Stimulated activated naive CD8-positive, alpha-beta T cell treated with anti-CD3 and anti-CD28 coated beads, Interleukin-15, Interleukin-2, amounts not matched to agents 100 U/mL and 50 U/mL, for 24 hours (primary cell): ENCODE results near the gene METTL8.
A peak's percentile ranks its signal among the peaks of the same experiment; 100 is the strongest.
"Not testable (repeated sequence)": the region's sequence is repeated elsewhere in the genome, so short reads cannot be mapped to it uniquely, and the experiment has no call there.

Experiments
- ATAC-seq: fragments of 150-1000 bp; cut with Tn5 transposase; one replicate; pipeline ENCODE4 v1.10.0; 2021
- DNase-seq: peaks from one replicate; pipeline ENCODE4 v3.0.0; 2021

Gene METTL8

GRCh38 chr2:171430516-171431410 lies 3.0 kb downstream of the METTL8 start:
- no peak for DNase-seq
- ATAC-seq, result no peak

- ATAC-seq, DNase-seq: not testable (repeated sequence)
These were observed 10.9 kb downstream of the METTL8 start for GRCh38 chr2:171422710-171423495.

- ATAC-seq (no peak), DNase-seq (no peak)
These were observed 12.8 kb downstream of the METTL8 start for GRCh38 chr2:171420728-171421563.

- no peak for DNase-seq
These were observed 14.5 kb downstream of the METTL8 start for GRCh38 chr2:171419333-171419732.

GRCh38 chr2:171416009-171416926 lies 17.5 kb downstream of the METTL8 start:
- DNase-seq (peak; percentile 84), ATAC-seq (peak; percentile 99)

More at GRCh38 chr2:171419333-171419732, 14.5 kb downstream of the METTL8 start:
- ATAC-seq, result no peak

- ATAC-seq, result not testable (repeated sequence)
- DNase-seq, result peak; percentile 10
These were observed 19.1 kb downstream of the METTL8 start for GRCh38 chr2:171414645-171415044.

- ATAC-seq (no peak), DNase-seq (no peak)
These were observed 21.1 kb downstream of the METTL8 start for GRCh38 chr2:171412571-171413175.

GRCh38 chr2:171411791-171412483 lies 21.9 kb downstream of the METTL8 start:
- no peak for DNase-seq
- no peak for ATAC-seq

GRCh38 chr2:171411214-171411613 lies 22.6 kb downstream of the METTL8 start:
- ATAC-seq (no peak), DNase-seq (no peak)

GRCh38 chr2:171410624-171411023 lies 23.2 kb downstream of the METTL8 start:
- ATAC-seq, result no peak
- DNase-seq, result no peak

- DNase-seq (no peak), ATAC-seq (no peak)
These were observed 23.7 kb downstream of the METTL8 start for GRCh38 chr2:171410101-171410500.

GRCh38 chr2:171409436-171409971 lies 24.3 kb downstream of the METTL8 start:
- no peak for ATAC-seq
- no peak for DNase-seq

- ATAC-seq (no peak), DNase-seq (no peak)
These were observed 26.1 kb downstream of the METTL8 start for GRCh38 chr2:171407676-171408044.

- ATAC-seq, result peak; percentile 37
- no peak for DNase-seq
These were observed 26.6 kb downstream of the METTL8 start for GRCh38 chr2:171407030-171407675.

- ATAC-seq (no peak), DNase-seq (no peak)
These were observed 27.7 kb downstream of the METTL8 start for GRCh38 chr2:171406044-171406443.

GRCh38 chr2:171405546-171405945 lies 28.2 kb downstream of the METTL8 start:
- DNase-seq, result no peak
- no peak for ATAC-seq

- DNase-seq, result no peak
- ATAC-seq, result no peak
These were observed 29.1 kb downstream of the METTL8 start for GRCh38 chr2:171404719-171405118.

GRCh38 chr2:171404261-171404660 lies 29.5 kb downstream of the METTL8 start:
- ATAC-seq, result no peak
- DNase-seq, result no peak

- ATAC-seq, result peak; percentile 30
- DNase-seq, result no peak
These were observed 30.7 kb downstream of the METTL8 start for GRCh38 chr2:171402906-171403580.
